IMR-90 (cell line): Measurements from ENCODE around the gene DNAH6. TPM values are rescaled to one million over a fixed set of nuclear protein-coding genes. Genes with fewer than 3 reads are reported as not detected.

ENCODE experiments used
- ATAC-seq: fragments of 200-7000 bp; cut with Tn5 transposase; 2 replicates; pipeline ENCODE4 v1.9.1; 2020; ENCODE audit warnings: low read depth, mild to moderate bottlenecking, moderate library complexity
- BruUV-seq: library from RNA; stranded (reverse); fragments of 400-500 nt; replicated peaks from 2 replicates; lab custom pipeline; 2021; lab: Mats Ljungman, UMichigan
- CTCF ChIA-PET: fragments of 300-600 bp; formaldehyde crosslinking; extraction: SDS; loops from one replicate; lab custom pipeline; 2021; ENCODE audit warnings: antibody characterized with exemption; lab: Yijun Ruan, JAX
- POLR2A ChIA-PET: fragments of 300-600 bp; sonication (Branson Sonifier 250); formaldehyde crosslinking; loops from one replicate; lab custom pipeline; 2022; ENCODE audit warnings: antibody characterized with exemption; ENCODE audit not compliant: unreplicated experiment; lab: Charles Lee
- DNase-seq: peaks from one replicate; pipeline ENCODE4 v3.0.0; 2013
- H2AFZ ChIP-seq: replicated peaks from 2 replicates; pipeline ENCODE3; 2013; ENCODE audit warnings: low read length, mild to moderate bottlenecking; ENCODE audit not compliant: poor library complexity
- H2AK5ac ChIP-seq: 2 replicates; pipeline ENCODE4 v1.6.1; 2013; ENCODE audit warnings: low read depth, low read length, inconsistent platforms
- H2AK9ac ChIP-seq: replicated peaks from 2 replicates; pipeline ENCODE3; 2013; ENCODE audit warnings: mild to moderate bottlenecking, low read depth, low read length, moderate library complexity; ENCODE audit not compliant: poor library complexity
- H2BK120ac ChIP-seq: 2 replicates; pipeline ENCODE4 v1.6.1; 2013; ENCODE audit warnings: low read depth, low read length, inconsistent platforms
- H2BK15ac ChIP-seq: 3 replicates; pipeline ENCODE4 v1.6.1; 2013; ENCODE audit warnings: low read depth, low read length, inconsistent platforms
- H2BK20ac ChIP-seq: 2 replicates; pipeline ENCODE4 v1.6.1; 2013; ENCODE audit warnings: low read depth, mild to moderate bottlenecking, inconsistent platforms, low read length, moderate library complexity
- H2BK5ac ChIP-seq: 2 replicates; pipeline ENCODE4 v1.6.1; 2013; ENCODE audit warnings: mild to moderate bottlenecking, low read depth, low read length, inconsistent platforms; ENCODE audit not compliant: poor library complexity, severe bottlenecking
- H3K14ac ChIP-seq: replicated peaks from 2 replicates; pipeline ENCODE4 v1.6.1; 2013; ENCODE audit warnings: low read depth, low read length, inconsistent platforms
- H3K18ac ChIP-seq: 2 replicates; pipeline ENCODE4 v1.6.1; 2013; ENCODE audit warnings: low read depth, low read length, control low read depth
- H3K23ac ChIP-seq: 2 replicates; pipeline ENCODE4 v1.6.1; 2013; ENCODE audit warnings: low read depth, low read length, inconsistent platforms
- H3K27ac ChIP-seq: 2 replicates; pipeline ENCODE4 v1.5.1; 2013; ENCODE audit warnings: mild to moderate bottlenecking, control low read depth, low read length; ENCODE audit not compliant: insufficient read depth
- H3K27me3 ChIP-seq: 2 replicates; pipeline ENCODE4 v1.6.1; 2013; ENCODE audit warnings: low read length; ENCODE audit not compliant: control insufficient read depth, insufficient read depth
- H3K36me3 ChIP-seq: 2 replicates; pipeline ENCODE4 v1.6.1; 2013; ENCODE audit warnings: low read length, mixed read lengths; ENCODE audit not compliant: control insufficient read depth, insufficient read depth
- H3K4ac ChIP-seq: 2 replicates; pipeline ENCODE4 v1.6.1; 2013; ENCODE audit warnings: low read depth, low read length, inconsistent platforms
- H3K4me1 ChIP-seq: 2 replicates; pipeline ENCODE4 v1.6.1; 2013; ENCODE audit warnings: low read length, mixed read lengths; ENCODE audit not compliant: control insufficient read depth, insufficient read depth
- H3K4me2 ChIP-seq: 2 replicates; pipeline ENCODE4 v1.6.1; 2013; ENCODE audit warnings: low read depth, mild to moderate bottlenecking, control low read depth, low read length, moderate library complexity
- H3K4me3 ChIP-seq: 2 replicates; pipeline ENCODE4 v1.5.1; 2013; ENCODE audit warnings: low read depth, mild to moderate bottlenecking, control low read depth, low read length, moderate library complexity; ENCODE audit not compliant: insufficient read depth
- H3K56ac ChIP-seq: 2 replicates; pipeline ENCODE4 v1.6.1; 2013; ENCODE audit warnings: low read length, inconsistent platforms; ENCODE audit not compliant: insufficient read depth; ENCODE audit errors: extremely low read depth
- H3K79me1 ChIP-seq, 2 experiments: 2 replicates each; pipeline ENCODE4 v1.6.1; 2013; ENCODE audit warnings: low read length in 2 of 2, inconsistent platforms in 1 of 2, low read depth in 1 of 2
- H3K9ac ChIP-seq: 2 replicates; pipeline ENCODE4 v1.6.1; 2013; ENCODE audit warnings: low read depth, low read length, control low read depth
- H3K9me1 ChIP-seq: 2 replicates; pipeline ENCODE4 v1.6.1; 2013; ENCODE audit warnings: low read length, inconsistent platforms; ENCODE audit not compliant: insufficient read depth
- H3K9me3 ChIP-seq: 2 replicates; pipeline ENCODE4 v1.6.1; 2013; ENCODE audit warnings: low read length; ENCODE audit not compliant: control insufficient read depth, insufficient read depth
- H4K20me1 ChIP-seq: 2 replicates; pipeline ENCODE4 v1.6.1; 2013; ENCODE audit warnings: low read length, inconsistent platforms; ENCODE audit not compliant: insufficient read depth
- H4K5ac ChIP-seq: 2 replicates; pipeline ENCODE4 v1.6.1; 2013; ENCODE audit warnings: mild to moderate bottlenecking, low read depth, low read length, control low read depth
- H4K8ac ChIP-seq, 2 experiments: 2 replicates each; pipeline ENCODE4 v1.6.1; 2013; ENCODE audit warnings: low read depth in 2 of 2, low read length in 2 of 2, control low read depth in 1 of 2, inconsistent platforms in 1 of 2
- H4K91ac ChIP-seq: 2 replicates; pipeline ENCODE4 v1.6.1; 2013; ENCODE audit warnings: low read depth, low read length, inconsistent platforms; ENCODE audit not compliant: insufficient read depth
- POLR2A ChIP-seq: IDR thresholded peaks from 2 replicates; pipeline ENCODE4 v1.6.1; 2012; ENCODE audit warnings: mild to moderate bottlenecking, low read depth, low read length
- WGBS, 2 experiments: methylation state at CpG; one replicate each; pipeline versions ENCODE4 v1.1.5 to v1.1.7; 2013; ENCODE audit warnings: missing lambda C conversion rate in 2 of 2; ENCODE audit not compliant: insufficient read length in 1 of 2; ENCODE audit errors: extremely low coverage in 2 of 2; 5-methylcytosine and 5-hydroxymethylcytosine counted together
- dilution Hi-C: fragments of 300-500 bp; cut with HindIII; formaldehyde crosslinking; loops from one replicate; pipeline ENCODE4 v1.14.3; 2018; ENCODE audit warnings: low sequenced_read_pairs; ENCODE audit not compliant: unreplicated experiment
- in situ Hi-C: fragments of 300-500 bp; cut with MboI; formaldehyde crosslinking; loops from 3 replicates; pipeline ENCODE4 v1.14.3; 2019; ENCODE audit warnings: low sequenced_read_pairs, inconsistent platforms, mixed read lengths
- intact Hi-C: fragments of 100-400 bp; cut with micrococcal nuclease; formaldehyde crosslinking; loops from 2 replicates; pipeline ENCODE4 v1.10.0; 2022
- polyA plus RNA-seq, 3 experiments: library from polyadenylated mRNA; depleted of rRNA; stranded (reverse); fragments of >200 nt; gene quantifications; 2 replicates each; pipeline ENCODE4 v1.2.3, GENCODE V29; 2012; ENCODE audit warnings: low replicate concordance in 1 of 3
- total RNA-seq: library from RNA; depleted of rRNA; stranded (reverse); fragments of >200 nt; gene quantifications from 2 replicates; pipeline ENCODE4 v1.2.3, GENCODE V29; 2012
- TF ChIP-seq, protein P1 (sequence below): conservative IDR thresholded peaks from 2 replicates; pipeline ENCODE4 v1.5.1; 2012; ENCODE audit warnings: mild to moderate bottlenecking, low read depth, low read length, improper control_type of control experiment

Gene DNAH6
- total and polyA plus RNA-seq, 2 of the 4 experiments (the other 2 are of a cell fraction) = under 0.01 to 0.07 TPM

- Histone ChIP-seq H2AFZ (no peak overlapping the region), H2AK9ac (no peak overlapping the region), H3K23ac (no peak overlapping the region), H3K27ac (no peak overlapping the region), H4K8ac (no peak overlapping the region), H2BK15ac (no peak overlapping the region), H3K4ac (no peak overlapping the region), H3K4me3 (no peak overlapping the region), H4K20me1 (no peaks in the 10 kb centered on the region), H3K14ac (no peak overlapping the region), H4K91ac (no peak overlapping the region), H3K79me1 (no peaks in the 10 kb centered on the region), H3K9ac (no peak overlapping the region), H2BK5ac (no peak overlapping the region), H3K18ac (no peak overlapping the region), H2BK120ac (no peak overlapping the region), H3K27me3 (no peaks in the 10 kb centered on the region), H3K4me2 (no peak overlapping the region), H3K9me3 (peaks cover 8% of the 10 kb centered on the region), H3K36me3 (no peaks in the 10 kb centered on the region), H4K5ac (no peak overlapping the region), H2BK20ac (no peak overlapping the region), H3K9me1 (peaks cover 11% of the 10 kb centered on the region), H2AK5ac (no peak overlapping the region), H3K56ac (no peak overlapping the region), H3K4me1 (peaks cover 6% of the 10 kb centered on the region)
- dilution Hi-C loops = no loop called here
- 100% methylated on average over 1 of the region's 3 CpGs; no CpG with 5 or more reads in 1 of the 2 experiments for WGBS, 2 experiments
- intact Hi-C loops = no loop called here
- TF ChIP-seq POLR2A = no peak
- TF ChIP-seq, protein P1, sequence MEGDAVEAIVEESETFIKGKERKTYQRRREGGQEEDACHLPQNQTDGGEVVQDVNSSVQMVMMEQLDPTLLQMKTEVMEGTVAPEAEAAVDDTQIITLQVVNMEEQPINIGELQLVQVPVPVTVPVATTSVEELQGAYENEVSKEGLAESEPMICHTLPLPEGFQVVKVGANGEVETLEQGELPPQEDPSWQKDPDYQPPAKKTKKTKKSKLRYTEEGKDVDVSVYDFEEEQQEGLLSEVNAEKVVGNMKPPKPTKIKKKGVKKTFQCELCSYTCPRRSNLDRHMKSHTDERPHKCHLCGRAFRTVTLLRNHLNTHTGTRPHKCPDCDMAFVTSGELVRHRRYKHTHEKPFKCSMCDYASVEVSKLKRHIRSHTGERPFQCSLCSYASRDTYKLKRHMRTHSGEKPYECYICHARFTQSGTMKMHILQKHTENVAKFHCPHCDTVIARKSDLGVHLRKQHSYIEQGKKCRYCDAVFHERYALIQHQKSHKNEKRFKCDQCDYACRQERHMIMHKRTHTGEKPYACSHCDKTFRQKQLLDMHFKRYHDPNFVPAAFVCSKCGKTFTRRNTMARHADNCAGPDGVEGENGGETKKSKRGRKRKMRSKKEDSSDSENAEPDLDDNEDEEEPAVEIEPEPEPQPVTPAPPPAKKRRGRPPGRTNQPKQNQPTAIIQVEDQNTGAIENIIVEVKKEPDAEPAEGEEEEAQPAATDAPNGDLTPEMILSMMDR = no peak
- in situ Hi-C loops = loop anchor here (25.0 kb wide), 1 partner anchor 808 kb away; no protein-coding TSS in a partner anchor
- CTCF ChIA-PET = no interaction called here
- ATAC-seq = no peak
- POLR2A ChIA-PET = no interaction called here
- DNase-seq = no peak
- no TSS peak for BruUV-seq
Measured at GRCh38 chr2:84478867-84479266, 37.4 kb upstream of the DNAH6 start.
